KMS-11 (cell line): ENCODE data around the gene CSF1R.

Experiments
- H2AFZ ChIP-seq: fragments of 200-600 bp; sonication (generic); 2 replicates; pipeline ENCODE4 v1.6.1; 2016; ENCODE audit warnings: antibody characterized with exemption, mixed run types, low read depth
- H3K27ac ChIP-seq: fragments of 200-600 bp; sonication (generic); 2 replicates; pipeline ENCODE4 v1.6.1; 2016; ENCODE audit warnings: mild to moderate bottlenecking, mixed run types
- H3K27me3 ChIP-seq: fragments of 200-600 bp; sonication (generic); 2 replicates; pipeline ENCODE4 v1.6.1; 2017; ENCODE audit warnings: mild to moderate bottlenecking, low read depth, mixed run types, moderate library complexity; ENCODE audit not compliant: insufficient read depth
- H3K36me3 ChIP-seq: fragments of 200-600 bp; sonication (generic); 2 replicates; pipeline ENCODE4 v1.6.1; 2017; ENCODE audit warnings: mild to moderate bottlenecking, mixed run types; ENCODE audit not compliant: insufficient read depth
- H3K4me1 ChIP-seq: fragments of 200-600 bp; sonication (generic); 2 replicates; pipeline ENCODE4 v1.6.1; 2016; ENCODE audit warnings: mild to moderate bottlenecking, low read depth, mixed run types; ENCODE audit not compliant: poor library complexity, severe bottlenecking
- H3K4me2 ChIP-seq: fragments of 200-600 bp; sonication (generic); 2 replicates; pipeline ENCODE4 v1.7.0; 2016; ENCODE audit warnings: mild to moderate bottlenecking, mixed run types
- H3K4me3 ChIP-seq: fragments of 200-600 bp; sonication (generic); IDR thresholded peaks from 2 replicates; pipeline ENCODE4 v1.6.1; 2017; ENCODE audit warnings: low read depth, low read length, mixed read lengths; ENCODE audit not compliant: insufficient read depth
- H3K79me2 ChIP-seq: fragments of 200-600 bp; sonication (generic); 2 replicates; pipeline ENCODE4 v1.6.1; 2016; ENCODE audit warnings: low read depth, mixed run types; ENCODE audit not compliant: insufficient read depth
- H3K9ac ChIP-seq: fragments of 200-600 bp; sonication (generic); 2 replicates; pipeline ENCODE4 v1.6.1; 2016; ENCODE audit warnings: mild to moderate bottlenecking, mixed run types
- H4K20me1 ChIP-seq: fragments of 200-600 bp; sonication (generic); 2 replicates; pipeline ENCODE4 v1.6.1; 2016; ENCODE audit warnings: mild to moderate bottlenecking, mixed run types; ENCODE audit not compliant: insufficient read depth
- TF ChIP-seq, protein P1 (sequence below): fragments of 200-600 bp; sonication (generic); conservative IDR thresholded peaks from 2 replicates; pipeline ENCODE4 v1.6.1; 2017; ENCODE audit warnings: low read depth, mild to moderate bottlenecking, antibody characterized with exemption, low read length, moderate library complexity, mixed read lengths

The CSF1R gene

GRCh38 chr5:150063638-150064037 lies 22.7 kb downstream of the CSF1R start:
- H3K27ac ChIP-seq: no peak overlapping the region
- H3K4me2 ChIP-seq: no peak overlapping the region
- no peak overlapping the region for H3K4me3 ChIP-seq
- H3K79me2 ChIP-seq: no peaks in the 10 kb centered on the region
- no peak overlapping the region for H3K9ac ChIP-seq
- H3K36me3 ChIP-seq: no peaks in the 10 kb centered on the region
- no peaks in the 10 kb centered on the region for H3K4me1 ChIP-seq
- H4K20me1 ChIP-seq: no peaks in the 10 kb centered on the region
- no peaks in the 10 kb centered on the region for H3K27me3 ChIP-seq
- H2AFZ ChIP-seq: no peak overlapping the region
- TF ChIP-seq, protein P1, sequence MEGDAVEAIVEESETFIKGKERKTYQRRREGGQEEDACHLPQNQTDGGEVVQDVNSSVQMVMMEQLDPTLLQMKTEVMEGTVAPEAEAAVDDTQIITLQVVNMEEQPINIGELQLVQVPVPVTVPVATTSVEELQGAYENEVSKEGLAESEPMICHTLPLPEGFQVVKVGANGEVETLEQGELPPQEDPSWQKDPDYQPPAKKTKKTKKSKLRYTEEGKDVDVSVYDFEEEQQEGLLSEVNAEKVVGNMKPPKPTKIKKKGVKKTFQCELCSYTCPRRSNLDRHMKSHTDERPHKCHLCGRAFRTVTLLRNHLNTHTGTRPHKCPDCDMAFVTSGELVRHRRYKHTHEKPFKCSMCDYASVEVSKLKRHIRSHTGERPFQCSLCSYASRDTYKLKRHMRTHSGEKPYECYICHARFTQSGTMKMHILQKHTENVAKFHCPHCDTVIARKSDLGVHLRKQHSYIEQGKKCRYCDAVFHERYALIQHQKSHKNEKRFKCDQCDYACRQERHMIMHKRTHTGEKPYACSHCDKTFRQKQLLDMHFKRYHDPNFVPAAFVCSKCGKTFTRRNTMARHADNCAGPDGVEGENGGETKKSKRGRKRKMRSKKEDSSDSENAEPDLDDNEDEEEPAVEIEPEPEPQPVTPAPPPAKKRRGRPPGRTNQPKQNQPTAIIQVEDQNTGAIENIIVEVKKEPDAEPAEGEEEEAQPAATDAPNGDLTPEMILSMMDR: no peak

DNA sequence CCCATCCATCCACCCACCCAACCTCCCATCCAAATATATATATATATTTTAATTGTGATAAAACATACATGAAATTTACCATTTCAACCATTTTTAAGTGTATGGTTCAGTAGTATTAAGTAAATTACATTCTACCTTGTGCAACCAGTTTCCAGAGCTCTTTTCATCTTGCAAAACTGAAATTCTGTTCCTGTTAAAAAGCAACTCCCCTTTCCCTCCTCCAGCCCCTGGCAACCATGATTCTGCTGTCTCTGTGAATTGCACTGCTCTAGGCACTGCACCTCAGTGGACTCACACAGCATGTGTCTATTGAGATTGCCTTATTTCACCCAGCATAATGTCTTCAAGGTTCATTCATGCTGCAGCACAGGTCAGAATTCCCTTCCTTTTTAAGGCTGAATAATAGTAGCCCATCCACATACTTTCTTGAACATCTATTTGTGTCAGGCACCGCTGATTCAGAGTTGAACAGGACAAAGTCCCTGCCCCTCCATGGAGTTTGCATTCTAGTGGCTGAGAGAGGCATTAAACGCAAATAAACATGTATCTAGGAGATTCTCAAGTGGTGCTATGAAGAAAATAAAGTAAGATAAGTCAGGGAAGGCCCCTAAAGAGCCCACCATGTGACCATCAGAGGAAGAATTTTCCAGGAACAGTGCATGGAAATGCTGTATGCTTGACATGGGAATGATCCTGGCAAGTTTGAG lies 24.0 kb downstream of the CSF1R start:
- H3K27me3 ChIP-seq: no peaks in the 10 kb centered on the region

DNA sequence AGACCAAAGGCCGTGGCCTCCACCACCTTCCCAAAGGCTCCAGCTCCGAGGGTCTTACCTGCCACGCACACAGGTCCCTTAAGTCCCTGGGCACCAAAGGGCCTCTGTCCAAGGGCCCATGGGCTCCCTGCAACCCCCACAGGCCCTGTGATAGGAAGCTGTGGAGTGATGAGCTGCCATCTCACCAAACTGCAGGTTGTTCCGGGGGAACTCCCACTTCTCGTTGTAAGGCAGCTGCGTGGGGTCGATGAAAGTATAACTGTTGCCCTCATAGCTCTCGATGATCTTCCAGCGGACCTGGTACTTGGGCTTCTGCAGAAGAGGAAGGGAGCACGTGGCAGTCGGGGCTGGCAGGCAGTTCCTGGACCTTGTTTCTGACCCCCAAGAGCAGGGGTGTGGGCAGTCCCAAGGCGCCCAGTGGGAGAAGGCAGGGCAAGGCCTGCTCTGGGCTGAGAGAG lies 24.8 kb downstream of the CSF1R start:
- H3K36me3 ChIP-seq: no peaks in the 10 kb centered on the region
- no peaks in the 10 kb centered on the region for H3K27me3 ChIP-seq
- H3K4me2 ChIP-seq: no peak overlapping the region
- no peak overlapping the region for H3K27ac ChIP-seq
- H2AFZ ChIP-seq: no peak overlapping the region
- no peaks in the 10 kb centered on the region for H3K4me1 ChIP-seq
- no peaks in the 10 kb centered on the region for H4K20me1 ChIP-seq
- no peak overlapping the region for H3K9ac ChIP-seq
- H3K79me2 ChIP-seq: no peaks in the 10 kb centered on the region
- TF ChIP-seq, protein P1: no peak
- H3K4me3 ChIP-seq: no peak overlapping the region

More for the DNA sequence above, 24.0 kb downstream of the CSF1R start:
- Histone ChIP-seq H3K27ac (no peak overlapping the region), H4K20me1 (no peaks in the 10 kb centered on the region), H3K4me3 (no peak overlapping the region), H3K79me2 (no peaks in the 10 kb centered on the region), H2AFZ (no peak overlapping the region), H3K36me3 (no peaks in the 10 kb centered on the region), H3K4me2 (no peak overlapping the region), H3K9ac (no peak overlapping the region), H3K4me1 (no peaks in the 10 kb centered on the region)
- TF ChIP-seq, protein P1: no peak

DNA sequence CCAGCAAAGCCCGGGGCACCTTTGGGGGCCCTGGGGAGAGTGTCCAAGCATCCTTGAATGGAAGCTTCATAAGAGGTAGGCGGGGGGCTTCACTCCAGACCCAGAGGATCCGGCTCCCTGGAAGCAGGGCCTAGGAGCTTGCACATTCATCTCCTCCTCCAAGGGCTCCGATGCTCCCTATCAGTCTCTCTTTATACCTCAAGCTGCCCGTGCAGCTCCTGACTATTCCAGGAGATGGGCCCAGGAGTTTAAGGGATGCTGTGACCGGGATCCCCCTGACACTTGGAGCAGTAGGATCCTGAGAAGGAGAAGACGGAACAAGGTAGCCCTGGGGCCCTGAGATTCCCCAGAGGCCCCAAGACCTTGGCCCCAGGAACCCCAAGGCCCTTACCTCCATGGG lies 25.9 kb downstream of the CSF1R start:
- Histone ChIP-seq H4K20me1 (no peaks in the 10 kb centered on the region), H3K4me3 (no peak overlapping the region), H3K27me3 (no peaks in the 10 kb centered on the region), H3K27ac (no peak overlapping the region), H3K36me3 (no peaks in the 10 kb centered on the region), H3K79me2 (no peaks in the 10 kb centered on the region), H3K4me1 (no peaks in the 10 kb centered on the region), H3K4me2 (no peak overlapping the region), H2AFZ (no peak overlapping the region), H3K9ac (no peak overlapping the region)
- TF ChIP-seq, protein P1: no peak
